Breast epithelium (tissue), 3 donors: ENCODE results near the gene USP6NL.

ENCODE experiments used
- POLR2AphosphoS5 ChIP-seq, 3 donors: sonication (generic); formaldehyde crosslinking; IDR thresholded peaks; one replicate each; pipeline ENCODE4 v1.6.1; 2017; ENCODE audit warnings: antibody characterized with exemption in 3 of 3
- TF ChIP-seq, protein P1 (sequence below), 3 donors: fragments of 450-650 bp; IDR thresholded peaks; one replicate each; pipeline ENCODE4 v1.5.1; 2016 to 2017; ENCODE audit warnings: antibody characterized with exemption in 3 of 3, mild to moderate bottlenecking in 3 of 3, moderate library complexity in 3 of 3

DNA sequence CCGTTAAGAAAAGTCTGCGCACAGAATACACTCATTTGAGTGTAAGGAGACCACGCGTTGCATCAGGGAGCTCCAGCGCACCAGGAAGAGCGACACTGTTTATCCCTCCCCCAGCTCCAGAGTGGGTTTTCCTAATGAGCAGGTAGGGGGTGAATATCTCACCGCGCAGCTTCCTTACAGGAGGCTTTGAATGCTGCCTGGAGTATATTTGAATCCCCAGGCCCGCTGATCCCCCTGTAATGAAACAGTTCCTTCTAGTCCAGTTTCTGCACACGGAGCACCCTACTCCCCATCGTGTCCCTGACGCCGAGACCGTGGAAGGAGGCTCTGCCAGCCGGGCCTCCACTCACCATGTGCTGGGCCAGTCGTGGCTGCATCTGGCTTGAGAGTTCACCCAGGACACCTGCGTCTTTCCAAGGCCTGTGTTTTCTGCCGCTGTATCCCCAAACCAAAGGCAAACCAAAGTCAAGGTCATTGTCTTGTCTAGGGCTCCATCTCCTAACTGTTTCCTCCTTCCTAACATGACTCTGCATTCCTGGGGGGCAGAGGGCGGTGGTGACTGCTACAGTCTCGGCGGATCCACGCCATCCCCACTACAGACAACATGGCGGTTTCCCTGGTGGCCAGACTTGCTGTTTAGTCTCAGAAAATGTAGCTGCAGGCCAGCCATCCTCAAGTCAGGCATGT lies 167.8 kb downstream of the USP6NL start:
- TF ChIP-seq, protein P1, sequence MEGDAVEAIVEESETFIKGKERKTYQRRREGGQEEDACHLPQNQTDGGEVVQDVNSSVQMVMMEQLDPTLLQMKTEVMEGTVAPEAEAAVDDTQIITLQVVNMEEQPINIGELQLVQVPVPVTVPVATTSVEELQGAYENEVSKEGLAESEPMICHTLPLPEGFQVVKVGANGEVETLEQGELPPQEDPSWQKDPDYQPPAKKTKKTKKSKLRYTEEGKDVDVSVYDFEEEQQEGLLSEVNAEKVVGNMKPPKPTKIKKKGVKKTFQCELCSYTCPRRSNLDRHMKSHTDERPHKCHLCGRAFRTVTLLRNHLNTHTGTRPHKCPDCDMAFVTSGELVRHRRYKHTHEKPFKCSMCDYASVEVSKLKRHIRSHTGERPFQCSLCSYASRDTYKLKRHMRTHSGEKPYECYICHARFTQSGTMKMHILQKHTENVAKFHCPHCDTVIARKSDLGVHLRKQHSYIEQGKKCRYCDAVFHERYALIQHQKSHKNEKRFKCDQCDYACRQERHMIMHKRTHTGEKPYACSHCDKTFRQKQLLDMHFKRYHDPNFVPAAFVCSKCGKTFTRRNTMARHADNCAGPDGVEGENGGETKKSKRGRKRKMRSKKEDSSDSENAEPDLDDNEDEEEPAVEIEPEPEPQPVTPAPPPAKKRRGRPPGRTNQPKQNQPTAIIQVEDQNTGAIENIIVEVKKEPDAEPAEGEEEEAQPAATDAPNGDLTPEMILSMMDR (IDR thresholded peaks at IDR 0.05), result no peak
- no peak for TF ChIP-seq POLR2AphosphoS5 (IDR thresholded peaks at IDR 0.05)
